ACC112 (cell line): ENCODE data around the gene PAX5.

Experiments
- H2AFZ ChIP-seq: fragments of 200-600 bp; sonication (generic); one replicate; pipeline ENCODE4 v1.6.0; 2017; ENCODE audit warnings: antibody characterized with exemption, low read length; ENCODE audit not compliant: unreplicated experiment
- H3K27ac ChIP-seq: fragments of 200-600 bp; sonication (generic); 2 replicates; pipeline ENCODE4 v1.5.1; 2014; ENCODE audit warnings: low read depth, mild to moderate bottlenecking, antibody characterized with exemption, low read length, moderate library complexity
- H3K27me3 ChIP-seq: fragments of 200-600 bp; sonication (generic); 2 replicates; pipeline ENCODE4 v1.6.1; 2014; ENCODE audit warnings: mild to moderate bottlenecking, antibody characterized with exemption, low read length, moderate library complexity, mixed read lengths; ENCODE audit not compliant: insufficient read depth
- H3K36me3 ChIP-seq: fragments of 200-600 bp; sonication (generic); 2 replicates; pipeline ENCODE4 v1.6.1; 2016; ENCODE audit warnings: mild to moderate bottlenecking, antibody characterized with exemption, low read length, moderate library complexity, mixed read lengths; ENCODE audit not compliant: insufficient read depth
- H3K4me1 ChIP-seq: fragments of 200-600 bp; sonication (generic); one replicate; pipeline ENCODE4 v1.6.1; 2016; ENCODE audit warnings: low read length, mixed read lengths; ENCODE audit not compliant: insufficient read depth, unreplicated experiment, control insufficient read depth
- H3K4me3 ChIP-seq: fragments of 200-600 bp; sonication (generic); 2 replicates; pipeline ENCODE4 v1.5.1; 2014; ENCODE audit warnings: mild to moderate bottlenecking, low read depth, low read length
- H3K79me2 ChIP-seq: fragments of 200-600 bp; sonication (generic); one replicate; pipeline ENCODE4 v1.6.0; 2016; ENCODE audit warnings: low read length; ENCODE audit not compliant: control insufficient read depth, unreplicated experiment, insufficient read depth

PAX5 gene

DNA sequence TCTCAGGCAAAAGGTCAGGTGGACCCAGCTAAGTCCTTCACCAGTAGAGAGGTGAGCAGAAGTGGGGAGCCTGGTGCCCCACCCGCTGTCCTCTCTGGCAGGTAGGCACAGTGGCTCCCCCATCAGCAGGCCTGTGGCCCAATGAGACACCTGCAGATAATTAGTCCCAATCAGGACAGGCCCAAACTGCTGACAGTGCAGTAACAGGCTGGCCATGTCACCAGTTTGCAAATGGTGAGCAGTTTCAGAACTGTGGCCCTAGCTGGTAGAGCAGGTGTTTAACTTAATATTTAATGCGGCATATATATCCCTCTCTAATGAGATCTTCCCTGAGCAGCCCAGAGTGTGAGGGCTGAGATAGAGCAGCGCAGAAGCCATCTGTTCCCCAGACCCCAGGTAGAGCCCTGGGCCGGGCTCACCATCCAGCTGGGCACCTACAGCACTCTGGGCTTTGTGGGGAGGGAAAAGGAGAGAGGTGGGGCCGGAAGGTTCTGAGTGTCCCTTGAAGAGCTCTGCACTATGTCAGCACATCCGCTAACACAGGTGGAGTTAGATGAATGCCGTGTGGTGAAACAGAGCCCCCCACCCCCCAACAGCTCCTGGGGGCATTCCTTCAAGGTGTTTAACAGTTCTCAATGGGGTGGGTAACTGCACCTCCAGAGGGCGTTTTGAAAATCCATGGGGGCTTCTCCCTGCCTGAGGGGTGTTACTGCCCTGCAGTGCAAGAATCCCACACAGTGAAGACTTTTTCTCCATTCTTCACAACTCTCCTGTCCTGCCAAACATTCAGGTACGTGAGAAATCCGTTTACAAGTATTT is 120.5 kb downstream of the PAX5 start:
- Histone ChIP-seq H2AFZ (no peak overlapping the region), H3K79me2 (no peaks in the 10 kb centered on the region), H3K27me3 (peaks cover 84% of the 10 kb centered on the region), H3K4me3 (no peak overlapping the region), H3K27ac (no peak overlapping the region), H3K36me3 (no peaks in the 10 kb centered on the region), H3K4me1 (no peaks in the 10 kb centered on the region)

DNA sequence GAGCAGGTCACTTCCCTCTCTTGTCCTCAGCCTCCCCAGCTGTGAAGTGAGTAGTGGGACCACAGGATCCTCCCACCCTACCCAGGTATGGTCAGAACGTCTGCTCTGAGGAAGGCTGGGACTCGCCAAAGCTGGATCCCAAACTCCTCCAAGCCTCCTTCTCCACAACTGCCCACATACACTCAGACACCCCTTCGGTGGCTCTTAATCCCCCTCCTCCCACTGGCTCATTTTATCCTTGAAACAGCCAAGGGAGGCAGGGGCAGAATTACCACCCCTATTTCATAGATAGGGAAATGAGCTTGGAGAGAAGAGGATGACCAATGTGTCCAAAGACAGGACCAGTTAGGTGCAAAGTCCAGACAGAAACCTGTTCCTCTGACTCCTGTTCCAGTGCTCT is 121.4 kb downstream of the PAX5 start:
- no peaks in the 10 kb centered on the region for H3K79me2 ChIP-seq
- no peak overlapping the region for H3K27ac ChIP-seq
- H3K4me3 ChIP-seq = no peak overlapping the region
- H3K36me3 ChIP-seq = no peaks in the 10 kb centered on the region
- H3K27me3 ChIP-seq = peaks cover 85% of the 10 kb centered on the region
- no peaks in the 10 kb centered on the region for H3K4me1 ChIP-seq
- H2AFZ ChIP-seq = no peak overlapping the region

DNA sequence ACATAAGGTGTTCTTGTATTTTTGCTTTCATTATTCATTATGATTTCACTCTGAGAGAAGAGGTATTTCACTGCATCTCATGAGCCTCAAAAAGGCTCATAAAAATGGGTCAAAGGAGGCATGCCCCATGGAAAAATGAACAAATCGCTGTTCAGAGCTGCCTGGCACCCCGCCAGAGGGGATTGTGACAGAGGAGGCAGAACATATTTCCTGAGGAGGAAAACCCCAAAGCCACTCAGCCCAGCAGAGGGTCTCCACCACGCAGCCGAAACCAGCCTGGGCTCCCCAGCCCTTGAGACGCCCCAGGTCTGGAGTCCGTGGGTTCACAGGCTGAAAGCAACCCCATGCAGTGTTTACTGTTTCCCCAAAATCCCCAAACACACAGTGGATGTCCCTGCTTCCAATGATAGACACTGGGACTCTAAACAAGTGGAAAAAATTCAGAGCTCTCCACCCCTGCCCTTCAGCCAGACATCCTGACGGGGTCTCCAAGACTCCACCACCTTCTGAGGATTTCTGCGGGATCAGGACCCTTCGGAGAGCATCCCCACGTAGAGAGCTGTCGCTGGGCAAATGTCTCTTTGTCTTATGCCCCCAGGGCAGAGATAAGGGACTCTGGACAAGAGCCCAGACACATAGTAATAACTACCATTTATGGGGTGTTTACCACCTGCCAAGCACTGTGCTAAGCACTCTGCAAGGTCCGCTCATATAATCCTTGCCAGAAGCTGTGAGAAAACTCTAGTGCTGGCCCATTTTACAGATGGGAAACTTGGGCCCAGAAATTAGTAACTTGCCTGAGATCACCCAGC is 122.3 kb downstream of the PAX5 start:
- Histone ChIP-seq H3K27me3 (peaks cover 93% of the 10 kb centered on the region), H3K4me3 (no peak overlapping the region), H2AFZ (no peak overlapping the region), H3K4me1 (no peaks in the 10 kb centered on the region), H3K27ac (no peak overlapping the region), H3K79me2 (no peaks in the 10 kb centered on the region), H3K36me3 (no peaks in the 10 kb centered on the region)

DNA sequence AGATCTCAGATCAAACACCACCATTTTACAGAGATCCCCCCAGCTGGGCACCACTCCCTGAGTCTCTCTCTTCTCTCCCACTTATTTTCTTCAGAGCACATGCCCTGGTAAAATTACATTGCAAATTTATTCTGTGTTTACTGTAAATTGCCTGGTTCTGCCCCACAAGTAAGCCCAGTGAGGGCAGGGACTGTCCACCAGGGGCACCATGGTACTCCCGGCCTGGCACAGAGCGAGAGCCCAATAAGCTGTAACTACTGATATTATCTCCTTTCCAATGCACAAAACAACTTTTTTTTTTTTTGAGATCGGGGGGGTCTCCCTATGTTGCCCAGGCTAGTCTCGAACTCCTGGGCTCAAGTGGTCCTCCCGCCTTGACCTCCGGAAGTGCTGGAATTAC is 123.0 kb downstream of the PAX5 start:
- Histone ChIP-seq H3K79me2 (no peaks in the 10 kb centered on the region), H3K4me1 (no peaks in the 10 kb centered on the region), H3K4me3 (no peak overlapping the region), H3K27ac (no peak overlapping the region), H2AFZ (no peak overlapping the region), H3K36me3 (no peaks in the 10 kb centered on the region), H3K27me3 (peaks cover 100% of the 10 kb centered on the region)

DNA sequence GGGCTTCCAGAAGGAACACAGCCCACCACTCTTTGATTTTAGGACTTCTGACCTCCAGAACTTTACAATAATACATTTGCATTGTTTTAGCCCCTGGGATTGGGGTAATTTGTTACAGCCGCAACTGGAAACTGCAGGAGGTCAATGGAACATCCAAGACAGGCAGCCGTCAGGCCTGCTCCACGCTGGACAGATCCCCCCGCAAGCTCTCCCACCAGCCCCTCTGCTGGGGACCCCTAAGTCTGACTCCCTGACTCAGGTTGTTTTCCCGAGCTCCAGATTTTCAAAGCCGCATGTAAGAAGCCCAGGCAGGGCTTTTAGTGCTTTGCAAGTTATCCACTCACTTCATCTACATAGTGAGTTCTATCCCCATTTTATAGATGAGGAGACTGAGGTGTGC is 127.6 kb downstream of the PAX5 start:
- no peaks in the 10 kb centered on the region for H3K79me2 ChIP-seq
- no peaks in the 10 kb centered on the region for H3K4me1 ChIP-seq
- no peak overlapping the region for H3K27ac ChIP-seq
- H3K36me3 ChIP-seq = no peaks in the 10 kb centered on the region
- H3K4me3 ChIP-seq = no peak overlapping the region
- H3K27me3 ChIP-seq = peaks cover 99% of the 10 kb centered on the region
- no peak overlapping the region for H2AFZ ChIP-seq

DNA sequence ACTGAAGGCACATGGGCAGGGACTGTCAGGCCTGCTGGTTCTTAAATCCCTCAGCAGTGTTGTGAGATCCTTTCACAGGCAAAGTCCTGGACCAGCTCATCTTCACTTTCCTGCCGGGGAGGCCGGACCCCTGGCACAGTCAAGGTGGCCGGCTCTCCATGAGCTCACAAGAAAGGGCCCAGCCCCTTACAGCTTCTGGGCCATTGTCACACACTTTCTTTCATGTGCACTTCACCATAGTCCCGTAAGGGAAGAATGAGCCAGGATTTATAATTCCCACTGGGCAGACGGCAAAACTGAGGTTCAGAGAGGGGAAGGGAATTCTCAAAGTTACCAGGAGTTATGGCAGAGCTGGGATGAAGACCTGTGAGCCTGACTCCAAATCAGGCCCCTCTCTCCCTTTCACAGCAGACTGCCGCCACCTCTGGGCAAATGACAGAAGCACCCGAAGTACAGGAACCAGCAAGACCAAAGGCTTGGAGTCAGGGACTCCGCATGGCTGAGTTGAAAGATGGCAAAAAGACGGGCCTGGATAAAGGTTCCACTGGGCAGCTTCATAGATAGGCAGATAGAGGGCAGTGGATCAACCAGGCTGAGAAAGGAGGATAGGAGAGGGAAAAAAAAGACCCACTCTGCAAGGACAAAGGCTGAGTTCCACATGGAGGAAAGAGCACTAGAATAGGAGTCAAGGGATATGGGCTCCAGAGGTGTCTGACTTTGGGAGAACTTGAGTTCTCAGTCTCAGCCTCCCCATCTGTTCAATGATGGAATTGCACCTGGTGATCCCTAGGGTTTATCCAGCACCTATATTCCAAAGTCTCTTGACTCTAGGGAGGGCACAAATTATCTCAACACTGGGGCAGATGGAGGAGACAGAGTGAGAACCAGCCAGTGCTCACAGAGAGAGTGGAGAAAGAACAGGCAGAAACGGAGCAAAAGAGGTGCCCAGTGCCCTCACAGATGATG is 128.7 kb downstream of the PAX5 start:
- Histone ChIP-seq H3K79me2 (no peaks in the 10 kb centered on the region), H2AFZ (no peak overlapping the region), H3K4me1 (no peaks in the 10 kb centered on the region), H3K4me3 (no peak overlapping the region), H3K36me3 (no peaks in the 10 kb centered on the region), H3K27me3 (peaks cover 99% of the 10 kb centered on the region), H3K27ac (no peak overlapping the region)

DNA sequence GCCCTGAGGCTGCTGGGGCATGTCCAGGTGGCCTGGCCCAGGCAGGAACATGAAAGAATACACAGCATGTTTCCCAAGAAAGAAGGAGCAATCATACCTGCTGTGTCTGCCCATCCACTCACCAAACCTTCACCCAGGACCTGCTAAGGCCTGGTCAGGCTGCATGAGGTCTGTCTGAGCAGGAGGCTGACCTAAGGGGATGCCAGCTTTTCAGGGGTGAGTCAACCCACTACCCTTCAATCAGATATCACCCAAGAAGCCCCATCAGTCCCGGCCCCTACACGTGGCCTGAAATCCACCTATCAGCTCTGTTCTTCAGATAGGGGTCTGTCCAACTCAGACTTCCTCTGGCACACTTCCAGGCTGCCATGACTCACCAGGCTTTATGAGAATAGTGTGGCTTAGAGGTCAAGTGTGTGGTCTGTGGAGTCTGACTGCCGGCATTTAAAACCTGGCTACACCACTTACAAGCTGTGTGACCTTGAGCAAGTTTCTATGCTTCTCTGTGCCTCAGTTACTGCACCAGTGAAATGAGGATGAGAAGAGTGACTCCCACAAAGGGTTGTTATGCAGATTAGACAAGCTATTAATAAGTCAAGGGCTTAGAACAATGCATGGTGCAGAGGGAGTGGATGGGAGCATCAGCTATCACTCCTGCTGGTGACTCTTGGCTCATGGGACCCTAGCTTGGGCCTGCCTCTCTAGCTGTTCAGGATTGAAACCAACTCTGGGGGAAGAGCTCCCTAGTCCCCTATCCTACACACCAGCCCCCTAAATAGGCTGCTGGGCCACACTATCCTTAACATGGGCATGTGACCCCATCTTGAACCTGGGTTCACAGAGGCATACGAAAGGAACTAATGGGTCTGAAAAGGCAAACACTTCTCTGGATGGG is 130.3 kb downstream of the PAX5 start:
- Histone ChIP-seq H2AFZ (no peak overlapping the region), H3K36me3 (no peaks in the 10 kb centered on the region), H3K27ac (no peak overlapping the region), H3K79me2 (no peaks in the 10 kb centered on the region), H3K4me3 (no peak overlapping the region), H3K4me1 (no peaks in the 10 kb centered on the region), H3K27me3 (peaks cover 99% of the 10 kb centered on the region)

DNA sequence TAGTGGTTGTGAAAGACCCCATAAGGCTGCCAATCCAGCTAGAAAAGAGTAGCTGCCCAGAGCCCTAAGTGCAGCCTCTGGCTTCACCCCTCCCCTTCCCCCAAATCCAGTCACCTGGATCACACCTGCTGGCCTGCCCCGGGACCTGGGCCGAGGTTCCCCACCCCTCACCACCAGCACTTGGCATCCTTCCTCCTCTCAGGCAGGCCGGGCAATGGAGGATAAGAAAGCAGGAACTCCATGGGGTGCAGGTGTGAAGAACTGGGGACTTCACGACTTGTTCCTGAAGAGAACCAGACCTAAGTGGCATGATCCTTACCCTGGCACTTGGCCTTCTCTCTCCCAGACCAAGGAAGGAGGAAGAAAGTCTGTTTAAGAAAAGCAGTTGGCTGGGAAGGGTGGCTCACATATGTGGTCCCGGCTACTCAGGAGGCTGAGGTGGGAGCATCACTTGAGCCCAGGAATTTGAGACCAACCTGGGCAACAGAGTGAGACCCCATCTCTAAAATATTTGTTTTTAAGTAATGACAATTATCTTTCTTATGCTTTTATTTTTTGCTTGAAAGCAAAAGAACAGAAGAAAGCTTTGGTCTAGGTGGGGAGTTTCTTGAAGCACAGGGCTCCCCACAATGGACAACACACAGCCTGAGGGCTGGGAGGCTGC is 131.1 kb downstream of the PAX5 start:
- no peak overlapping the region for H3K4me3 ChIP-seq
- H3K4me1 ChIP-seq = no peaks in the 10 kb centered on the region
- H2AFZ ChIP-seq = no peak overlapping the region
- no peaks in the 10 kb centered on the region for H3K36me3 ChIP-seq
- H3K27me3 ChIP-seq = peaks cover 99% of the 10 kb centered on the region
- no peak overlapping the region for H3K27ac ChIP-seq
- no peaks in the 10 kb centered on the region for H3K79me2 ChIP-seq

DNA sequence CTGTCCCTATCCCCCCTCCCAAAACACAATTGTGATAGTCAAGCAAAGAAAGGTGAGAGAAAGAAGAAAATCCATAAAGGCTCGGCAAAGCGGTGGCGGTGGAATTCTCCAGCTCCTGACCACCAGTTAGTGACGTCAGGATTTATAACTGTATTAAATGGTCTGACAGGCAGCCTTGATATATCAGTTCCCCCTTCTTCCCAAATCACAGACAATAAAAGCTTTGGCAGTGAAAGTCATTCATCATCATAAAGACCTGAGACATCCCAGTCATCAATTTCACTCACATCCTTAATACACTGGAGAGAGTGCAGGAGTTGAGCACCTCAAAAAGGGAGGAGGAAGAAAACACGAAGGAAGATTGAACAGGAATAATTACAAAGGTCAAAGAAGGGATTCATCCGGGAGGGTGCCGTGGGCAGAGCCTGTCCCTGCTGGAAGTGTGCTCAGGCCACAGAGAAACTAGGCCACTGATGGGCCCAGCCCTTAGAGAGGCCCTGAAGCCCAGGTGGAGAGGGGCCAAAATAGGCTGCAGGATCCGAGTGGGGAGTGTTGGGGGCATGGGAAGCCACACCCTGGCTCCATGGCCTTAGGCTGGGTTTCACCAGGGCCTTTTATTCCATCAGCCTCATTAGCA is 131.9 kb downstream of the PAX5 start:
- H3K79me2 ChIP-seq = no peaks in the 10 kb centered on the region
- H3K27ac ChIP-seq = no peak overlapping the region
- no peaks in the 10 kb centered on the region for H3K36me3 ChIP-seq

More for the DNA sequence above, 131.9 kb downstream of the PAX5 start:
- Histone ChIP-seq H3K27me3 (peaks cover 99% of the 10 kb centered on the region), H2AFZ (no peak overlapping the region), H3K4me3 (no peak overlapping the region), H3K4me1 (no peaks in the 10 kb centered on the region)
